ENCODE data around the gene MEG3. TPM values are rescaled to one million over a fixed set of nuclear protein-coding genes. Genes with fewer than 3 reads are reported as not detected.

Gene MEG3
- total RNA-seq, 1 donor, result 1.7 TPM

- Histone ChIP-seq H3K4me1 (ENCODE audit: insufficient read depth, low read length) (no peaks in the 10 kb centered on the region), H3K4me3 (ENCODE audit: low read length) (no peak overlapping the region), H3K27me3 (ENCODE audit: insufficient read depth, low read length) (no peaks in the 10 kb centered on the region), H3K9me3 (ENCODE audit: low read depth, low read length) (no peaks in the 10 kb centered on the region)
These were observed 23.2 kb upstream of the MEG3 start for GRCh38 chr14:100802766-100803165.

DNA sequence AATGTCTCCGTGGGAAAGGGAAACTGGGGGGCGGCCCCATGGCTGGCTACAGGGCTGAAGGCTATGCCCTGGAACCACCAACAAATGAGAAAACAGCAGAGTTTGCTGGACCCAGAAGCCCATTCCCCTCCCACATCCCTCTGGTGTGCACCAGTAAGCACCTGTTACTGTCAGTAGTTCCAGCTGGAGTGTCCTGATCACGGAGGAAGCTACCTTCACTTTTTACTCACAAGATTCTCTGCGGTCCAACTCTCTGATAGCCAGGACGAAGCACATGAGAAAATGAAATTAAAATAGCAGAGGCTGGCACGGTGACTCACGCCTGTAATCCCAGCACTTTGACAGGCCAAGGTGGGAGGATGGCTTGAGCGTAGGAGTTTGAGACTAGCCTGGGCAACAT, 22.7 kb upstream of the MEG3 start:
- Histone ChIP-seq H3K4me1 (ENCODE audit: insufficient read depth, low read length) (no peaks in the 10 kb centered on the region), H3K27me3 (ENCODE audit: insufficient read depth, low read length) (no peaks in the 10 kb centered on the region), H3K9me3 (ENCODE audit: low read depth, low read length) (no peaks in the 10 kb centered on the region), H3K4me3 (ENCODE audit: low read length) (no peak overlapping the region)

DNA sequence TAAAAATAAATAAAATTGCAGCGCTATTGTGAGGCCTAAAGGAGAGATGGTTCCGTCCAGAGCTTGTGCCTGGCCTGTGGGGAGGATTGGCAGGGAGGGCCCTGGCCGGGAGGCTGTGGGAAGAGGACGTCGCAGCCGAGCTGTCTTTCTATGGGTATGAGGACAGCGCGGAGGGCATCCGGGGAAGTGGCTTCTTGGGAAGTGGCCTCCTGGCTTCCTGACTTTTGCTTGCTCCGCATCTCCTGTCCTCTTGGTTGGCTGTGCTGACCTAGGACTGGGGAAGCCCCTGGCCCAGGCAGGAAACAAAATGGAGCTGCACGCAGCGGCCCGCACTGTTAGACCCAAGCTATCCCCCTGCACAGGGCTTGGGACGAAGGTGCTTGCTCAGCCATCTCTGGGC, 22.2 kb upstream of the MEG3 start:
- Histone ChIP-seq H3K4me1 (ENCODE audit: insufficient read depth, low read length) (no peaks in the 10 kb centered on the region), H3K4me3 (ENCODE audit: low read length) (no peak overlapping the region), H3K27me3 (ENCODE audit: insufficient read depth, low read length) (no peaks in the 10 kb centered on the region), H3K9me3 (ENCODE audit: low read depth, low read length) (no peaks in the 10 kb centered on the region)

- no peak overlapping the region for H3K4me3 ChIP-seq (ENCODE audit: low read length)
These were observed 21.8 kb upstream of the MEG3 start for GRCh38 chr14:100804138-100804537.

DNA sequence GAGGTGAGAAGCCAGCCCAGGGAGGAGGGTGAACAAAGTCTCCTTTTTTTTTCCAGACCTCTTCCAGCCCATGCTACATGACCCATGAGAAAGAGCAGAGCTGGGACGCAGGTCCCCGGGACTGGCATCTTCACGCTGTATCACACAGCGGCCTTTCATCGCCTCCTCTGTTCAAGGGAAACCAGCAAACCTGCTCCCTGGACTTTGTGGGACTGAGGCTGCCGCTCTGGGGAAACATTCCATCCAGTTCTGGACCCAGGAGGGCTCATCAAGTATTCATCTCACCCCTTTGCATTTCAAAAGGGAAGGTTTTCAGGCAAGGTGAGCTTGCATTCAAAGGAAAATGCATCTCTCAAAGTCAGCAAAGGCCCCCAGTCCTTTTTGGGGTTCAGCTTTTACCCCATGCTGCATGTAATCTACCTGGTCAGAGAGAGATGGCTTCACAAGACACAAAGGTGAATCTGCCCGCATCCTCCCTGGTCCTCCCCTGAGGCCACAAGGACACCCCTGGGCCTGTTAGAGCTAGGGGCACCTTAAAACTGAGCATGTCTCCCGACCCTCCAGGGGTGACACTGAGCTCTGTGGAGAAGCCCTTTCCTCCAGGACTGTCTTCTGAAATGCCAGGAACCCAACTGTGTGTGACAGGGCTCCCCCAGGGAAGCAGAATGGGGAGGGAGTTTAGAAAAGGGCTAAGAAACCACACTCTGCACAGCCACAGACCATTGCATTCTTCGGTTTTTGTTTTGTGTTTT, 21.2 kb upstream of the MEG3 start:
- H3K9me3 ChIP-seq (ENCODE audit: low read depth, low read length), result no peaks in the 10 kb centered on the region
- H3K4me1 ChIP-seq (ENCODE audit: insufficient read depth, low read length), result no peaks in the 10 kb centered on the region
- H3K27me3 ChIP-seq (ENCODE audit: insufficient read depth, low read length), result peaks cover 4% of the 10 kb centered on the region
- H3K4me3 ChIP-seq (ENCODE audit: low read length), result no peak overlapping the region

More at GRCh38 chr14:100804138-100804537, 21.8 kb upstream of the MEG3 start:
- H3K27me3 ChIP-seq (ENCODE audit: insufficient read depth, low read length), result peaks cover 1% of the 10 kb centered on the region
- no peaks in the 10 kb centered on the region for H3K4me1 ChIP-seq (ENCODE audit: insufficient read depth, low read length)
- no peaks in the 10 kb centered on the region for H3K9me3 ChIP-seq (ENCODE audit: low read depth, low read length)

- Histone ChIP-seq H3K4me1 (ENCODE audit: insufficient read depth, low read length) (no peaks in the 10 kb centered on the region), H3K4me3 (ENCODE audit: low read length) (no peak overlapping the region), H3K9me3 (ENCODE audit: low read depth, low read length) (no peaks in the 10 kb centered on the region), H3K27me3 (ENCODE audit: insufficient read depth, low read length) (peaks cover 4% of the 10 kb centered on the region)
These were observed 19.5 kb upstream of the MEG3 start for GRCh38 chr14:100806386-100806785.

DNA sequence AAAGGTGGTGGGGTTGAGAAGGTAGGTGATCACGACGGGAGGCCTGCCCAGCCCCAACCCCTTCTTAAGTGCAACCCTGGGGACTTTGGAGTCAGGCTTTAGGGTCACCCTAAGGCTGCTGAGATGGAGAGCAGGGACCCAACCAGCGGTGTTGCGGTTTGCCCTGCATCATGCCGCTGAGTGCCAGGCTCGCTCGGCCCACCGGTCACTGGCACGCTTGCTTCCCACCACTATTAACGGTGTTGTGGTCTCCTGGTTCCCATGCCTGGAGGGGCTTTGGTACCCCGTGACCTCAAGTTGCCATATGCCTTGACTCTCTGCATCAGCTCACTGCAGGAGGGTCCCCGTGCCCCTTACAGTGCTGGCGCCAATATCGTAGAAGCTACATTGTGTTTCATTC, 18.4 kb upstream of the MEG3 start:
- Histone ChIP-seq H3K4me1 (ENCODE audit: insufficient read depth, low read length) (no peaks in the 10 kb centered on the region), H3K4me3 (ENCODE audit: low read length) (no peak overlapping the region), H3K9me3 (ENCODE audit: low read depth, low read length) (no peaks in the 10 kb centered on the region), H3K27me3 (ENCODE audit: insufficient read depth, low read length) (peaks cover 4% of the 10 kb centered on the region)

DNA sequence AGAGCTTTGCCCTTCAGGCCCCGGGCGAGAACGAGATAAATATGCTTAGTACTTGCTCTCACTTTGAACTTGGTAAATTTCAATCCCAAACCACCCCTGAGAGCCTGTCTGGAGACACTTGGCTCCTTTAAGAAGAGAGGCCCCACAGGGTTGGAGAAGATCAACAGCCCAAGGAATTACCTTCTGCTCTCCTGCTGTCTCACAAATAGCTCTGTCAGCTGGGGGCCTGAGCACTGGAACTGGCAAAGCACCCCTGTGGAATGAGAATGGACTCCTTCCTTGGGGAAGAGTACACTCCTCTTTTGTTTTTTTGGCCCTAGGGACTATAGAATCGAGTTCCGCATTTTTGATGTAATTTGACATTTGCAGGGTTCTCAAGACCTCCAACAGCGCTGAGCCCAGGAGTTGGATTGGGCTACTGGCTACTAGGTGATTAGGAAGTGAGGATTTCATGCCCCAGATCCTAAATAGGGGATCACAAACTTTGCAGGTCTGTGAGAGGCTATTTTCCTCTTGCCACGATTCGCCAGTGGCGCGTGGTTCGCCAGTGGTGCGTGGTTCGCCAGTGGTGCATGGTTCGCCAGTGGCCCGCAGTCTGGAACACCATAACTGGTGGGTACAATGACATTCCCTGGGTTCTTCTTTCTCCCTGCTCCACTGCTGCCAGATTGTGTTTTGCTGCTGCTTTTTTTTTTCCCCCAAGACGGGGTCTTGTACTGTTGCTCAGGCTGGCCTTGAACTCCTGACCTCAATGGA, 17.8 kb upstream of the MEG3 start:
- H3K9me3 ChIP-seq (ENCODE audit: low read depth, low read length), result no peaks in the 10 kb centered on the region
- H3K4me3 ChIP-seq (ENCODE audit: low read length), result no peak overlapping the region
- H3K4me1 ChIP-seq (ENCODE audit: insufficient read depth, low read length), result no peaks in the 10 kb centered on the region

DNA sequence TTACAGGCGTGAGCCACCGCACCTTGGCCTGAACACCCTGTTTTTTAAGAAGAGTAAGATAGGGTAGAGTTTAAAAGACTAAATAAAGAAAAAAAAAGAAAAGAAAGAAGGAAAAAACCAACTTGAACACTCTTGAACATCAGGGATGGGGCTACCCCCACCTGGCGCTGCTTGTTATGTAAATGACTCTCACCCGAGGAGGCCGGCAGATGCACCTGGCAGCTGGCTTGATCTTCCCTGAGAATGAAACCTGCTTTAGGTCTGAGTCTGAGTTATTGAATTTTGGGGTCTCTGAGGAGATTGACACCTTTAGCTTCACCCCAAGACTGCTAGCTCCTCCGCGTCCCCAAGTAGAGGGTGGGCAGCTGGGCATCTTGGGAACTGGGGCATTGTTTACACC, 15.5 kb upstream of the MEG3 start:
- H3K4me3 ChIP-seq (ENCODE audit: low read length), result no peak overlapping the region
- H3K9me3 ChIP-seq (ENCODE audit: low read depth, low read length), result no peaks in the 10 kb centered on the region
- H3K27me3 ChIP-seq (ENCODE audit: insufficient read depth, low read length), result peaks cover 4% of the 10 kb centered on the region
- no peaks in the 10 kb centered on the region for H3K4me1 ChIP-seq (ENCODE audit: insufficient read depth, low read length)

More for the DNA sequence above, 17.8 kb upstream of the MEG3 start:
- H3K27me3 ChIP-seq (ENCODE audit: insufficient read depth, low read length), result peaks cover 4% of the 10 kb centered on the region

DNA sequence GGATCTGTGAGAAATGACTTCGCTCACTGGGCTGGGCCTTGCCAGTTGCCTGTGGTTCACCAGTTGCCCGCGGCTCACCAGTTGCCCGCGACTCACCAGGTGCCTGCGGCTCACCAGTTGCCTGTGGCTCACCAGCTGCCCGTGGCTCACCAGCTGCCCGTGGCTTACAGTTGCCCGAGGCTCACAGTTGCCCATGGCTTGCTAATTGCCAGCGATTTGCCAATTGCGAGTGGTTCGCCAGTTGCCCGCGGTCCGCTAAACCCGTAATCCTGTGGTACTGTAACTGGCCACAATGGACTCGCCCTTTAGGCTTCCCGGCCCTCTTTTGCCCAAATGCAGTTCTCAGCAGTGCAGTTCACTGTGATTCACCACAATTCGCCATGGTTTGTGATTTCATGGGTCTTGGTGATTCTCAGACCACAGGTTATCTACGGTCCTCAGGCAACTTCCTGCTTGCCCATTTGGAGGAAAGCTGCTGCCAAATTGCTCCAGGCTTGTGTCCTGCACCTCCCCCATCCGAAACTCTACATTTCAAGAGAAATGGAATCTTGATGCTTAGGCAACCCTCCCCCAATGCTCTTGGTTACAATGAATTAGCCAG, 15.0 kb upstream of the MEG3 start:
- no peaks in the 10 kb centered on the region for H3K4me1 ChIP-seq (ENCODE audit: insufficient read depth, low read length)
- H3K27me3 ChIP-seq (ENCODE audit: insufficient read depth, low read length), result peaks cover 4% of the 10 kb centered on the region
- no peaks in the 10 kb centered on the region for H3K9me3 ChIP-seq (ENCODE audit: low read depth, low read length)
- no peak overlapping the region for H3K4me3 ChIP-seq (ENCODE audit: low read length)

DNA sequence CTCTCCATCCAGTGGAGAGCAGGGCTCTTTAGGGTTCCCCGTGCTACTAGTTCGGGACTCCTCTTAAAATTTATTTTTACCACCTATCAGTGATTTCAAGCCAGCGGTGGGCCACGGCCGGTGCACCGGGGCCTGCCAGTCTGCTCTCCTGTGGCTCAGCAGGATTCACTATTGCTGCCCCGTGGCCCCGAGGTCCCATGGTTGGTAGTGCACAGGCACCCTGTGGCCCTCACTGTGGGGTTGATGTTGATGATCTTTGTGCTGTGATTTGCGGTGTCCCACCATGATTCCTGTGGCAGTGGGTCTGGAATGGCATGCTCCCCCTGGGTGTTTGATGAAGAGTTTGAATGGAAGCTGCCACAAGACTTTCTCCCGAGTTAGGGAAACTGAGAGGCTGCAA, 12.6 kb upstream of the MEG3 start:
- Histone ChIP-seq H3K9me3 (ENCODE audit: low read depth, low read length) (no peaks in the 10 kb centered on the region), H3K27me3 (ENCODE audit: insufficient read depth, low read length) (peaks cover 4% of the 10 kb centered on the region), H3K4me3 (ENCODE audit: low read length) (no peak overlapping the region), H3K4me1 (ENCODE audit: insufficient read depth, low read length) (no peaks in the 10 kb centered on the region)

- Histone ChIP-seq H3K27me3 (ENCODE audit: insufficient read depth, low read length) (no peaks in the 10 kb centered on the region), H3K9me3 (ENCODE audit: low read depth, low read length) (no peaks in the 10 kb centered on the region), H3K4me1 (ENCODE audit: insufficient read depth, low read length) (no peaks in the 10 kb centered on the region), H3K4me3 (ENCODE audit: low read length) (no peak overlapping the region)
These were observed 10.2 kb upstream of the MEG3 start for GRCh38 chr14:100815478-100816285.

GRCh38 chr14:100816286-100816949, 9.5 kb upstream of the MEG3 start:
- H3K4me3 ChIP-seq (ENCODE audit: low read length), result no peak overlapping the region
- H3K27me3 ChIP-seq (ENCODE audit: insufficient read depth, low read length), result no peaks in the 10 kb centered on the region
- no peaks in the 10 kb centered on the region for H3K9me3 ChIP-seq (ENCODE audit: low read depth, low read length)

More at GRCh38 chr14:100816286-100816949, 9.5 kb upstream of the MEG3 start:
- no peaks in the 10 kb centered on the region for H3K4me1 ChIP-seq (ENCODE audit: insufficient read depth, low read length)
